ENCODE results near the gene CAMTA1.

Gene CAMTA1

DNA sequence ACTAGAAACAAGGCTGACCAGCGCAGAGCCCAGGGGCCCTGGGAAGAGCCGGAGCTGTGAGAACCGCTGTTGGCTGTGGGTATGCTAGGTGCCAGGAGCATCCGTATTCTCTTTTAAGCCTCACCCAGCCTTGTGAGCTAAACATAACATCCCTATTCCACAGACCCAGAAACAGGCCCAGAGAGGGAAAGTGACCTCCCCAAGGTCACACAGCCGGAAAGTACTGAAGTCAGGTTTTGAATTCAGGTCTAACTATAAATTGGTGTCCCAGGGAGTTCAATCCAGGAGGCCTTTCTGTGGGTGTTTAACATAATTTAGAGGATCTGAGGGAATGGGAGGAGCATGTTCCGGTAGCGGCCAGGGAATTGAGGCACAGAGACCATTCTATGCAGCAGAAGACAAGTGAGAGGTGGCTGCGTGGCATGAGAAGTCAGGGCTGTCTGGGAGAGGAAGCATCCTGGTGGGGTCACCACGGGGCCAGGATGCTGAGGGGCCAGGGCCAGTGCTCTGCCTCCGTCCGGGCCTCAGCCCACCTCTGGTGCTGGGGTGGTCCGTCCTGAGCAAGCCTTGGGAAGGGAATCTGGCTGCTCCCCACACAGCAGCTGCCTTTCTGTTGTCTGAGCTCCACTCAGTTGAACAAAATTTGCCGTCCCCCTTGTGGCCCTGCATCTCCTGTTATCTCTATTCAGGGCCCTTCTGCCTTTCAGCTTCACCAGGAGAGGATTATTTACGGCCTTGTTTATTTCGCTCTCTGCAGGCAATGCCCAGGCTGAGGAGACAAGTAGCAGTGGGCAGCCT, 647.0 kb downstream of the CAMTA1 start:
- in situ Hi-C loops (cut with MboI; ENCODE audit: low sequenced_read_pairs) = no loop called here

DNA sequence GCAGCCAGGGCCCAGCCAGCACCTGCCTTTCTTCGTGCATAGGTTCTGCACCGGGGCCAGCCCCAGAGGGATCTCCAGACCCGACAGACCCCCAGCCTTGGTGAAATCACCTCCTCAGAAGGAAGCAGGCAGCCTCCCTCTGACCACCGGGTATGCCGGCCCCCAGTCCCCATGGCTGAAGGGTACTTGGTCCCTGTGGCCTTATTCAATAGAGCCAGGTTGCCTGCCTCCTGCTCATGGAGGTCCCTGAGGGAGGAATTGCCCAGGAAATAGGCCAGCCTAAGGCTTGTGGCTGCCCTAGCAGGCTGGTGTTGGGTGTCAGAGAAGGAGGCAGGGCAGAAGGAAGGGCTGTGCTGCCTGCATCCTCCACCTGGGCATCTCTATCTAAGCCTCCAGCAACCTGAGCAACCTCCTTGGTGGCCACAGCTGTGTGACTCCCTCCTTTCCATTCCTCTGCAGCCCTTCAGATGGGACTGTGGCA, 647.7 kb downstream of the CAMTA1 start:
- in situ Hi-C loops (cut with MboI; ENCODE audit: low sequenced_read_pairs) = no loop called here

DNA sequence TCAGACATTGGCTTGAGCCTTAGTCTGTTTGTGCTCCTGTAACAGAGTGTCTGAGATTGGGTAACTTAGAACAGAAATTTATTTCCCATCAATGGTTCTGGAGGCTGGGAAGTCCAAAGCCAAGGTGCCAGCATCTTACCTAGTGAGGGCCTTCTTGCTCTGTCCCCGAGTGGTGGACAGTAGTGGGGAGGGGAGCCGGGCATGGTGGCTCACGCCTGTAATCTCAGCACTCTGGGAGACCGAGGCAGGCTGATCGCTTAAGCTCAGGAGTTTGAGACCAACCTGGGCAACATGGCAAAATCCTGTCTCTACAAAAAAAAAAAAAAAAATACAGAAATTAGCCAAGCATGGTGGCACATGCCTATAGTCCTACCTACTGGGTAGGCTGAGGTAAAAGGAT, 649.3 kb downstream of the CAMTA1 start:
- in situ Hi-C loops (cut with MboI; ENCODE audit: low sequenced_read_pairs) = no loop called here

DNA sequence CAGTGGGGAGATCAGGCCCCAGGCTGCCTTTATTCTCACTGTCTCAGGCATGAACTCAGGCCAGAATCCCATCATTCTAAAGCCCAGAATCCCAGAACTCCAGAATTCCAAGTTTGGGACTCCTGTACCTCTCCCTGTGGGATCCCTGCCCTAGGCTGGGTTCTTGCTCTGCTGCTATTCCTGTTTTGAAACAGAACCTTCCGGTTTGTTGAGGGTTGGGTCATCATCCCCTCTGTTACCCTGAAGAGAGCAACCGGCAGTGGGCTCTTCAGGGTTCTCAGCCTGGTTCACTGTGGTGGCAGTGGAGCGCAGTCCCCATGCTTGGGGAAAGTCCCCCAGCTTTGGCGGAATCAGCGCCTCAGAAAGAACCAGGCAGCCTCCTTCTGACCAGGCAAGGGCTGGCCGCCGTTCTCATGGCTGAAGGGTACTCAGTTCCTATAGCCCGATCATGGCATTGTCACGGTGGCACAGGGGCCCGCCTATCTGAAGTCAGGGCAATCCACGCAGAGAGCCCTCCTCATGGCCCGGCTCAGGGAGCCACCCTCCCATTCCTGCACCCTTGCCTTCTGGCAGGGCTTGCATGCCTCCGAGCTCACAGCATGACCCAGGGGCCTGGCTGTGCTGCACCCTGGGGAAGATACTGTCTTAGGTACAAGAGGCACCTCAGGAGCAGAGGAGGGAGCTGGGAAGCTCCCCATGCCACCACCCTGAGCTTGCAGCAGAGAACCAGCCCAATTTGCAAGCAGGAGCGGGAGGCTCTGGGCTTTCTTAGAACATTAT, 650.2 kb downstream of the CAMTA1 start:
- in situ Hi-C loops (cut with MboI; ENCODE audit: low sequenced_read_pairs) = no loop called here

DNA sequence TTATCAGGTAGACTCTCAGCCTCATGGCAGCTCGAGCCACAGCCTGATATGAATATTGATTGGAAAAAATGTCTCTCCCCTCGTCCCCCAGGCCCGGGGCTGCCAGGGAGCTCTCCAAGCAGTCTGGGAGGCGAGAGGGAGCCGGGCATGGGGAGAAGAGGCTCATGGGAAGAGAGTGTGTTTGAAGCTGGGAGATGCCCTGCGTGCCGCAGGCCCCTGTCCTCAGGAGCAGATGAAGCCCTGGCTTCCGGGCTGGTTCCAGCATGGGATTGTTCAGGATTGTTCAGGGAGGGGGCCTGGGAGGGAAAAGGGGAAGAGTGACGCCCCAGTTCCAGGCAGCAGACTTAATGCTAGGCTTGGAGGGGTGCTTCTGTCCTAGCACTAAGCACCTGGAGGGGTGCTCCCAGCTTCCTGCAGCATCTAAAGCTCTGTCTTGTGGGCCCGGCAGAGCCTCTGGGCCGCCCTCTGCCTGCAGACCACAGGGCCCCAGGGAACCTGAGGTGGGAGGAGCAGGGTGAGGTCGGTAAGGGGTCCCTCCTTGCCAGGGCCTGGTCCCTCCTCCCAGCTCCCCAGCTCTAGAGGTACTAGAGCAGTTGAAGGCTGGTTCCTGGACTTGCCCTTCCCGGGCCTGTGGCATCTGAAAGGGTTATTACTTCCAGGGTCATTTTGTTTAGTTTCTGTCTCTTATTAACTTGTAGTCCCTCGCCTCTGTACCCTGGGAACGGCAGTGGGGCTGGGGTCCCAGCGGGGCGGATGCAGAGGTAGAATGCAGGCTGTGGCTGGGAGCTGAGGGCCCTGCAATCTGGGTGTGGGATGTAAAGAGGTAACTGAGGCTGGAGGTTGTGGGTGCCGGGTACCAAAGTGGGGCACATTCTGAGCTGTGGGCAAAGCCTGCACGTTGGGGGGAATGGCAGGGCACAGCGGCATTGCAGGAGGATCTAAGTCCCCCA, 651.1 kb downstream of the CAMTA1 start:
- in situ Hi-C loops (cut with MboI; ENCODE audit: low sequenced_read_pairs) = no loop called here

DNA sequence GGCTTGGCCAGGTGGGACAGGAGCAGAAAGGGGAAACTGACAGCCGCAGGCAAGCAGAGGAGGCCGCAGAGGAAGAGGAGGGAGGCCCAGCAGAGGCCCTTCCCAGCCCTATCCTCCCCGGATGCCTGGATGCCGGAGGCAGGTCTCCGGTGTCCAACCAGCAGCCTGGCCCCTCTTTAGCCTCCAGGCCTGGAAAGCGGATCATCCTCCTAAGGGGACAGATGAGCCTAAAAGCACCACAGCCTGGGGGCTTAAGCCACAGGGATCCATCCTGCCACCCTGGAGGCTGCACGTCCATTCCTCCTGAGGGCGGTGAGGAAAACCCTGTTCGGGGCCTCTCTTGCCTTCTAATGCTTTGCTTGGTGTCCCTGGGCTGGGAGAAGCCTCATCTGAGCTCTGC, 651.8 kb downstream of the CAMTA1 start:
- in situ Hi-C loops (cut with MboI; ENCODE audit: low sequenced_read_pairs) = no loop called here

DNA sequence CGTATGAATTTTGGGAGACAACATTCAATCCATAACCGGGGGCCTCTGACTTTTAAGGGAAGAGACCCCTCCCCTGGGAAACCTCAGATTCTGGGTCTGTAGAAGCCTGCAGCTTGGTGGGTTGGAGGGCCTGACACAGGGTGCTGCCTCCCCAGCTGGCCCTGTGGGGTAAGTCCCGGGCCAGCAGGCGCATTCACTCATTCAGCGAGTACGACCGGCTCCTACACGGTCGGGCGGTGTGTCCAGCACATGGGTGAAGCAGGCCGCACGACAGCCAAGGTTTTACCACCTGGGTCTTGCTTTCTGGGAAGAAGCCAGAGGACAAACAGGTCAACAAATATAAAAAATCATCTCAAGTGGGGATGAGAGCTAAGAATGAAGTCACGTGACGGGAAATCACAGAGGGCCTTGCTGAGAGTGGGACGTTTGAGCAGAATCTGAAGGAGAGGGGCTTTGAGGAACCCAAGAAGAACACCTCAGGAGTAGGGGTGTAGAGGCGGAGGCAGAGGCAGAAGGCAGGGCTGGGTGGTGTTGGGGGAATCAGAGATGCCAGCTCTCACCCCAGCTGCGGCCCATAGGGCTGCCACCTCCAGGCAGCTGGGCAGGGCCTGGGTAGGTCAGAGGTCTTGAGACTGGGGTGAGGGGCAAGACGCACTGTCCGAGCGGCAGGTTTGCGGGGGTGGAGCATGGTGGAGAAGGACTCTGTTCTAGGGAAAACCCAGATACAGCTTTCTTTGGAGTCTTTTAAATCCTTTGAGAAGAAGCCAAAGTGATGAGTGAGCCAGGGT, 652.5 kb downstream of the CAMTA1 start:
- in situ Hi-C loops (cut with MboI; ENCODE audit: low sequenced_read_pairs) = no loop called here

DNA sequence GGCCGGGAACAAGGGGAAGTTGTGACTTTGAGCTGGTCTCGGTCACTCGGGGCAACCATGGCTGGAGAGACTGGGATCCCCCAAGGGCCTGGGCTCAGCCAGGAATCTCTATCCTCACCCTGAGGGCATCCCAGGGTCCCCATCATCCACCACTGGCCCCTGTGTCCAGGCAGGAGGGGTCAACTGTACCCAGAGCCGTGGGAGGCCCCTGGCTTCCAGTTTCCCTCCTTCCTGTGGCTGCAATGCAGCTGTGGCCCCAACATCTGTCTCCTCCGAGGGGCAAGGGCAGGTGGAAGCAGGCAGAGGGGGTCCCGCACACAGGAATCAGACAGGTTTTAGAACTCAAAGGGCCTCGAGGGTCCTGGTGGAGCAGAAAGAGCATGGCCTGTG, 653.1 kb downstream of the CAMTA1 start:
- in situ Hi-C loops (cut with MboI; ENCODE audit: low sequenced_read_pairs) = no loop called here

DNA sequence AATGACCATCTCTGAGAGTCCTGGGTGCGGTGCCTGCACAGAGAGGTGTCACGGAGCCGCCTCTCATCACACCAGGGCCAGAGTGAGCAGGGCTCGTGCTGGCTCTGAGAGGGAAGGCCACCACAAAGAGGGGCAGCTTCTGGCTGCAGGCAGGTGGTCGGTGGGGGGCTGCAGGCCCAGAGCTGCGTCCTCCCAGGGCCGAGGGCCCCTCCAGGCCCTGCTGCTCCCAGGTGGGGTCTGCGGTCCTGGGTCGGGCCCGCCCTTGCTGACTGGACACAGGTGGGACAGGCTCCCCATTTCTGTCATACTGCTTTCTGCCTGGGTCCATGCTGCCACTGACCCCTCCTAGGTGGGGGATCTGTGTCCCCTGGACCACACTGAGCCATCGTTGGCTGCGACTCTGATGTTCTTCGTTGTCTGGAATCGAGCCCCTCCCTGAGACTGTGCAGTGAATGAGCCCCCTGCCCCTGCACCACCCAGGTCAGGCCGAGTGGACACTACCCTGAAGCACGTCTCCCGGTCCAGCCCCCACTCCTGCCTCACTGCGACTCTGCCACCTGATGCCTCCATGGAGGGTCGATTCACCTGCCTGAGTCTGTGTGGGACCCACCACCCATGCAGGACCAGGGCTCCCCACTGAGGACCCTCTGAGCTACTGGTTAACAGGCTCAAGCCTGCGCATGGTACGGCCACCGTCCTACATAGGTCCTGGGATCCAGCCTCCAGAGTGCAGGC, 653.8 kb downstream of the CAMTA1 start:
- in situ Hi-C loops (cut with MboI; ENCODE audit: low sequenced_read_pairs) = no loop called here

DNA sequence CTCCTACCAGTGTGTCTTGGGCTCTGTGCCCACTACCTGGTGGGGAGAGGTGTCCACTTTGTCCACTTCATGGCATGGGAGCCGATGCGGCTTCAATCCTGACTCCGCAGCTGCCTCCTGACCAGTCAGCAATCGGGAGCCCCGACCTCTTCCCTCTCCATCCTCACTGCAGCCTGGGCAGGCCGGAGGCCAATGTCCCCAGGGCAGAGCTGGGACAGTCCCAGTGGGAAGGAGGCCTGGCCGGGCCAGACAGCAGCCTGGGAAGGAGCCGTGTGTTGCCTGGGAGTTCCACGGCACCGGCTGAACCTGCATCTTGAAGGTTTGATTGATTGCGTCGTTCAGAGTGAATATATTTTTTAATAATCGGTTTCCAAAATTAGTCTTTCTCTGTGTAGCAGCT, 654.9 kb downstream of the CAMTA1 start:
- in situ Hi-C loops (cut with MboI; ENCODE audit: low sequenced_read_pairs) = no loop called here

DNA sequence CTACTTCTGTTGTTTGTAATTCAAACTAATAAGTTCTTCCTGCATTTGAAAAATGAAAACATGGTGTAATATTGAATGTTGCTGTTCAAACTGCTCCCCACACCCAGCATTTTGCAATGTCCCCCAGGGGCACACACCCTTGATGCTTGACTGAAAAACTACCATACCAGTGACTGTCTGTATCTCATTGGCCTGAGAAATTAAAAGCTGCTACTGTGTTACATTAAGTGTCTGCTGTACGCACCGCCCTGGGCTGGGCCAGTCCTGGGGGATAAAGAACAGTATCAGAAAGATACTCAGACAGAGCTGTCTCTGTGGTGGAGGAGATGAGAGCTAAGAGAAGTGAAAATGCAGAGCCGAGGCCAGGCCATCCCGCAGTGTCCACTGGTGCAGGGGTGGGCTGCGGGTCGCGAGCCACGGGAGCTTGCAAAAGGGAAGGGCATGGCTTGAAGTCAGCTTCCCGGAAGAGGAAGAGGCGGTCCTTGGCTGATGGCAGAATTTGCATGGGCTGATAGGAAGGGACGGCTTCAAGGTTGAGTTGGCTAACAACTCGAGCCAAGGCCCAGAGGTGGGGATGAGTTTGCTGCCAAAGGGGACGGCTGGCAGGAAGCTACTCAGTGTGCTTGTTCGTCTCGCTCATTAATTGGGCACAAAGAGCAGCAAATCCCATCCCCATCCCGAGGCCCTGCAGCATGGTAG, 656.0 kb downstream of the CAMTA1 start:
- in situ Hi-C loops (cut with MboI; ENCODE audit: low sequenced_read_pairs) = no loop called here

DNA sequence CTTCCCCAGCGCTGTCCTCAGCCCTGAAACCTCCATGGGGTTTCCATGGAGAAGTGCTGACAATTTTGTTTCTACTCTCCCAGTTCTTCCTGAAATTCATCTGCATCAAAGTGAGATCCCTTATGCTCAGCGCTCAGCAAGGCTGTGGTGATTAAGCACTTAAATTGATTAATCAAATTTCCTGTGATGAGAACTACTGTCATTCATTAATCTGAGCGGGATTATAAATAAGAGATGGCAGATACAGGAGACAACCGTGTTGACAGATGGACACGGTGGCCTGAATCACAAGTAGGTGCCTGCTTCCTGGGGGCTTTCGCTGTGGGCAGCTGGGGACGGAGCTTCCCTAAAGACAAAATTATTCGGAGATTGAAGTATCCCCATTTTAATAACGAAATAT, 656.8 kb downstream of the CAMTA1 start:
- in situ Hi-C loops (cut with MboI; ENCODE audit: low sequenced_read_pairs) = no loop called here

DNA sequence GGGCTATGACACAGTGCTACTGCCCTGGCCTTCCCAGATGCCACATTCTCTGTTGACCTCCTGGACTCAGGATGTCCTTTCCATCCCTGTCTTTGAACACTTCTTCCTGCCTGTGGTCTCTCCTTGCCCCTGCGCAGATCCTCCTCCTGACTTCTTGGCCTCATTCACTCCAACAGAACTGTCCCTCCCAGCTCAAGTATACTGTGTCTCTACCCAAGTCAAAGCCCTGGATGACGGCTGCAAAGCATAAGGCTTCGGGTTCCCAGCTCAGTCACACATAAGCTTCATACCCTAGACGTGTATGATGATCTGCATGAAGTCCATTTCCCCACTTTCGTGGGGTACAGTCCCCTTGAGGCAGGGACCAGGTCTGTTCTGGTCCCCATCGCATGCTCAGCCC, 657.7 kb downstream of the CAMTA1 start:
- in situ Hi-C loops (cut with MboI; ENCODE audit: low sequenced_read_pairs) = no loop called here

DNA sequence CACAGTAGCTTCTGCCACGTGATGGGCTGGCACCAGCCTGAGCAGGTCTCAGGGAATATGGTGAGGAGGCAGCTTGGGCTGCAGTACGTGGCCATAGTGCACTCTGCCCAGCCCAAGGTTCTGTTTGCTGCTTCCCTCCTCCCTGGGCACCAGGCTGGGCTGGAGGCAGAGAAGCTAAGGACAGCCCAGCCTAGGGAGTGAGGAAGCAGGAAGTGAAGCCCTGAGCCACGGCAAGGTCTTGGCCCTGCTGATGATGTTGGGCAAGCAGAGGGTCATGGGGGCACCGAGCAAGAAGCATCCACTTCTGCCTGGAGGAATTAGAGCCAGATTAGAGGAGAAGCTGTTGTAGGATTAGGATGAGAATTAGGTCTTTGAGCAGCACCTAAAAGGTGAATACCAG, 659.1 kb downstream of the CAMTA1 start:
- in situ Hi-C loops (cut with MboI; ENCODE audit: low sequenced_read_pairs) = no loop called here

DNA sequence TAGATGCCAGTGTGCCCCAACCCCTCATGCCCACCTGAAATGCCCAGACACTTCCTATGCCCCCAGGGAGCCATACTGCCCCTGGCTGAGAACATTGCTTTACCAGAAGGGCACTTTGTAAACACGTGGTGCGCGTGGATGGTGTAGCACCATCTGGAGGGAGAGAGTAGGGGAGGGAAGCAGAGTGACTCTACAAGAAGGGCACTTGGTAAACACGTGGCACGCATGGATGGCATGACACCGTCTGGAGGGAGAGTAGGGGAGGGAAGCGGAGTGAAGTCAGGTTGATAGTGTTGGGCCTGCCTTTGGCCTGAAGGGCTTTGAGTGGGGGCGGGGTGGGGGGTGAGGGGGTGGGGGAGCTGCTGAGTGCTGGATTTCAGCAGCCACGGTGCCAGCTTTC, 661.8 kb downstream of the CAMTA1 start:
- in situ Hi-C loops (cut with MboI; ENCODE audit: low sequenced_read_pairs) = no loop called here

DNA sequence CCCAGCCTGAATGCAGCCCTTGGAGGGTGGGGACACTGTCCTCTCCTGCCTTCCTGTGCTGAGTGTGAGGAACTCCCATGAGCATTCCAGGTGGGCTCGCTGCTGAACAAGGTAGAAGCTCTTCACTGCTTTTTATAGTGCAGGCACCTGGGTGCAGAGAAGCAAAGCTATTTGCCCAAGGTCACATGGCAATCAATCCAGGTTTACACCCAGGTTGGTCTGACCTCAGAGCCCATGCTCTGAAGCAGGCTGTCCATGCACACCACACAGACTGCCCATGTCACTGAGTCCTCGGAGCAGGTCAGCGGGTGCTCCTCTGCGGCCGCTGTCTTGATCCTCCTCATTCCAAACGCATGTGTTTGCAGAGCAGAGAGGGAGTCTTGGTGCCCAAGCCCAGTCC, 662.5 kb downstream of the CAMTA1 start:
- in situ Hi-C loops (cut with MboI; ENCODE audit: low sequenced_read_pairs) = no loop called here

DNA sequence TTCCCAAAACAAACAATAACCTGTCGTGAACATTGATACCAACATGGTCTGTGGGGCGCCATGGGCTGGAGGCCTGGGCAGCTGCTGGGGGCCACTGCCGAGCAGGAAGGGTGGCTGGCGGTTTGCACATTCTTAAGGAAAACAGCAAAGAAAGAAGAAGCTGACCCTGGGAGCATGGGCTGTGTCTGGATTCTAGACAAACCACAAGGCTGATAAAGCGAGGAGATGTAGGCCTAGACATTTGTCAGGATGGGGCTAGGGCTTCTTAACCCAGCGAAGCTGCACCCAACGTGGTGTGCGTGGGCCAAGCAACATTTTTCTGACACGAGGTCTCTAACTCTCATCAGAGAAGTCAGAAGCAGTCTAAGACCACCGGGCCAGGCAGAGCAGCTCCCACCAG, 663.7 kb downstream of the CAMTA1 start:
- in situ Hi-C loops (cut with MboI; ENCODE audit: low sequenced_read_pairs) = no loop called here

DNA sequence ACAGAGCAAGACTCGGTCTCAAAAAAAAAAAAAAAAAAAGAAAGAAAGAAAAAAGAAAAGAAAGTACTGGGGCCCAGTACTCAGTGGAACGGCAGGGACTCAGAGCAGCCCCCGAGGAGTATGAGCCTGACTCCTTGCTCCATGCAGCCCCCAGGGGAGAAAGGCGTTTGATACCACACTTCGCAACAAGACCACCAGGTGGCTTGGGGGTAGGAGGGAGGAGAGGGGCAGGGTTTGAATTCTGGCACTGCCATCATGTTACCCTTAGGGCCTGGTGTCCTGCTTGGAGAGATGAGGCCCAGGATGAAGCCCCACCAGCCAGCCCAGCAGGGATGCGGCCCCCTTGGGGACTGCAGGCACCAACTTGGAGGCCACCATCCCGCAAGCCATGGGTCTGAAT, 664.5 kb downstream of the CAMTA1 start:
- in situ Hi-C loops (cut with MboI; ENCODE audit: low sequenced_read_pairs) = no loop called here

DNA sequence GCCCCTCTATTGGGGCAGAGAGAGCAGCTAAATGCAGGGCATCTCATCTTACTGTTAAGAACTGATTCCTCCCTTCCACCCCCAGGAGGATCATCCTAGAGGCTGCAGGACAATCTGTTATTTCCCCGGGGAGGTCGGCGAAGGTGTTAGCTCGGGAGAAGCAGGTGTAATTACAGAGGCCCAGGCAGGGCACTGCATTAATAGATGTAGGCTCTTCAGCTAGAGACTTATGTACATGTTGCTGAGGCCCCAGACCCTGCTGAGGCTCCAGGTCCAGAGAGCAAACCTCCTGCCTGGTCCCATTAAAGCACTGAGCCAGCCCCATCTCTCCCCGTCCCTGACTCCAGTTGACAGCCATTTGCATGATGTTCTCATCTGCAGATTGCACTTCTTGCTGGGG, 665.6 kb downstream of the CAMTA1 start:
- in situ Hi-C loops (cut with MboI; ENCODE audit: low sequenced_read_pairs) = no loop called here
